Nephron progenitor cell (in vitro differentiated cells): Measurements from ENCODE around the gene SLCO6A1.

Source experiments
- DNase-seq: peaks from one replicate; pipeline ENCODE4 v3.0.0; 2021
- H3K27ac Mint-ChIP-seq: 2 replicates; pipeline ENCODE4 v1.8.0; 2021; ENCODE audit warnings: mild to moderate bottlenecking, moderate library complexity, mixed read lengths
- H3K27me3 Mint-ChIP-seq: 2 replicates; pipeline ENCODE4 v1.8.0; 2021; ENCODE audit warnings: mild to moderate bottlenecking, low read depth, mixed read lengths; ENCODE audit not compliant: poor library complexity
- H3K36me3 Mint-ChIP-seq: 2 replicates; pipeline ENCODE4 v1.8.0; 2021; ENCODE audit warnings: low read depth, mixed read lengths
- H3K4me1 Mint-ChIP-seq: 2 replicates; pipeline ENCODE4 v1.8.0; 2021; ENCODE audit warnings: mixed read lengths
- H3K4me3 Mint-ChIP-seq: 2 replicates; pipeline ENCODE4 v1.8.0; 2021; ENCODE audit warnings: mild to moderate bottlenecking, moderate library complexity, mixed read lengths
- H3K9me3 Mint-ChIP-seq: 2 replicates; pipeline ENCODE4 v1.8.0; 2021; ENCODE audit warnings: mild to moderate bottlenecking, moderate library complexity, mixed read lengths
- TF ChIP-seq, protein P1 (sequence below): fragments of 200-600 bp; sonication (generic); IDR thresholded peaks from 2 replicates; pipeline ENCODE4 v1.5.0; 2021; ENCODE audit warnings: antibody characterized with exemption

The SLCO6A1 gene

GRCh38 chr5:102483736-102484135 is 15.1 kb downstream of the SLCO6A1 start:
- TF ChIP-seq, protein P1, sequence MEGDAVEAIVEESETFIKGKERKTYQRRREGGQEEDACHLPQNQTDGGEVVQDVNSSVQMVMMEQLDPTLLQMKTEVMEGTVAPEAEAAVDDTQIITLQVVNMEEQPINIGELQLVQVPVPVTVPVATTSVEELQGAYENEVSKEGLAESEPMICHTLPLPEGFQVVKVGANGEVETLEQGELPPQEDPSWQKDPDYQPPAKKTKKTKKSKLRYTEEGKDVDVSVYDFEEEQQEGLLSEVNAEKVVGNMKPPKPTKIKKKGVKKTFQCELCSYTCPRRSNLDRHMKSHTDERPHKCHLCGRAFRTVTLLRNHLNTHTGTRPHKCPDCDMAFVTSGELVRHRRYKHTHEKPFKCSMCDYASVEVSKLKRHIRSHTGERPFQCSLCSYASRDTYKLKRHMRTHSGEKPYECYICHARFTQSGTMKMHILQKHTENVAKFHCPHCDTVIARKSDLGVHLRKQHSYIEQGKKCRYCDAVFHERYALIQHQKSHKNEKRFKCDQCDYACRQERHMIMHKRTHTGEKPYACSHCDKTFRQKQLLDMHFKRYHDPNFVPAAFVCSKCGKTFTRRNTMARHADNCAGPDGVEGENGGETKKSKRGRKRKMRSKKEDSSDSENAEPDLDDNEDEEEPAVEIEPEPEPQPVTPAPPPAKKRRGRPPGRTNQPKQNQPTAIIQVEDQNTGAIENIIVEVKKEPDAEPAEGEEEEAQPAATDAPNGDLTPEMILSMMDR, result no peak

GRCh38 chr5:102481054-102481715 is 17.6 kb downstream of the SLCO6A1 start:
- no peak overlapping the region for H3K27ac Mint-ChIP-seq

More at GRCh38 chr5:102483736-102484135, 15.1 kb downstream of the SLCO6A1 start:
- no peaks in the 10 kb centered on the region for H3K4me1 Mint-ChIP-seq
- no peak for DNase-seq
- H3K36me3 Mint-ChIP-seq, result no peaks in the 10 kb centered on the region
- H3K27me3 Mint-ChIP-seq, result no peaks in the 10 kb centered on the region
- H3K4me3 Mint-ChIP-seq, result no peak overlapping the region
- no peaks in the 10 kb centered on the region for H3K9me3 Mint-ChIP-seq
- H3K27ac Mint-ChIP-seq, result no peak overlapping the region

GRCh38 chr5:102453716-102454115 is 45.1 kb downstream of the SLCO6A1 start:
- peaks cover 7% of the 10 kb centered on the region for H3K36me3 Mint-ChIP-seq
- no peaks in the 10 kb centered on the region for H3K4me1 Mint-ChIP-seq
- TF ChIP-seq, protein P1, result no peak
- peaks cover 16% of the 10 kb centered on the region for H3K9me3 Mint-ChIP-seq
- no peak overlapping the region for H3K27ac Mint-ChIP-seq
- no peak for DNase-seq
- no peaks in the 10 kb centered on the region for H3K27me3 Mint-ChIP-seq
- H3K4me3 Mint-ChIP-seq, result no peak overlapping the region

More at GRCh38 chr5:102481054-102481715, 17.6 kb downstream of the SLCO6A1 start:
- no peaks in the 10 kb centered on the region for H3K36me3 Mint-ChIP-seq
- DNase-seq, result no peak
- H3K27me3 Mint-ChIP-seq, result no peaks in the 10 kb centered on the region
- no peak overlapping the region for H3K4me3 Mint-ChIP-seq
- TF ChIP-seq, protein P1, result no peak
- no peaks in the 10 kb centered on the region for H3K4me1 Mint-ChIP-seq
- no peaks in the 10 kb centered on the region for H3K9me3 Mint-ChIP-seq

DNA sequence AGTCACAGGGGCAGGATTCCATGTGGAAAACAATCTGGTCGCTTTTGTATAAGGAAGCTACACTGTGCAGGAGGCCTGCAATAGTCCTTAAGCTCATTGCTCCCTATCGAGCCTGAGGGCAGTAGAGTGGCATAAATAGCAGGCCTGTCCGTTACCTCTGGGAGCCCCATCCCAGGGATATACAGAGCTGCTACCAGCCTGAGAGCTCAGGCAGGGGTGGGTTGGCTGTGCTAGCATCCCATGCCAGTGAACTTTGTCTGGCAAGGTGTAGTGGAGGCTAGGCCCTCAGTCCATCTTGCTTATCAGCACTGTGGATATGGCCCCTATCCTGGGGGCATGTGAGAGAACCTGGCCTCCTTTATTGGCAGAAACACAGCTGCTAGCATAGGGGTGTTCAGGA is 47.7 kb downstream of the SLCO6A1 start:
- Mint-ChIP-seq H3K27me3 (peaks cover 3% of the 10 kb centered on the region), H3K36me3 (peaks cover 7% of the 10 kb centered on the region), H3K4me3 (no peak overlapping the region), H3K4me1 (no peaks in the 10 kb centered on the region), H3K9me3 (peaks cover 33% of the 10 kb centered on the region), H3K27ac (no peak overlapping the region)
- TF ChIP-seq, protein P1, result no peak
- DNase-seq, result no peak

DNA sequence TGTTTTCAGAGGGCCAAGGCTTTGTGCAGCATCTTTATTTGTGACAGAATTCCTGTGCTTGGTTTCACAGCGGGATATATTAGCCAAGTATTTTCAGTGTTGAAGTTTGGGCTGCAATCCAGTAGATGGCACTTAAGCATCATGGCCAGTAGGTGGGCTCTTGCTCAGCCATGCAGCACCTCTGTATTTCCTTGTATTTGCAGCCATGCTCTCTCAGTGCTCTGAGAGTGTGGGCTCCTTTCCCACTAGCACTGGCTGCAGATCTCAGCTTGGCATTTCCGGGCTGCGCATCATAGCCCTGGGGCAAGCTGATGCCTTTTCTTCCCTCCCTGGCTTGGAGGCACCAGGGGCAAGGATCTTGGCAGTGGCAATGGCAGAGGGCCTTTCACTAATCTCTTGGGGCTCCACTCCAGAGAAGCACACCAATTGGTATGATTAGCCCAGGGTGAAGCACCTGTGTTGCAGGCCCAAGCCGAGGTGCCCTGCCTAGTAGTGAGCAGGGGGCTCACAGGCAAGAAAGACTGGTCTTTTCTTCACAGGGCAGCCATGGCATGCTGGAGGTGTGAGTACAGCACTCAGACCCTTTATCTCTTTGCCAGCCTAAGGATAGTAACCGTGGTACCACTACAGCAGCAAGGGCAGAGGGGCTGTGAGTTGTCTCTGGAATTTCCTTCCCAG is 48.3 kb downstream of the SLCO6A1 start:
- TF ChIP-seq, protein P1, result no peak
- peaks cover 33% of the 10 kb centered on the region for H3K9me3 Mint-ChIP-seq

GRCh38 chr5:102433473-102433872 is 65.3 kb downstream of the SLCO6A1 start:
- Mint-ChIP-seq H3K27me3 (no peaks in the 10 kb centered on the region), H3K4me3 (no peak overlapping the region), H3K9me3 (peaks cover 8% of the 10 kb centered on the region), H3K4me1 (no peaks in the 10 kb centered on the region), H3K36me3 (no peaks in the 10 kb centered on the region), H3K27ac (no peak overlapping the region)
- TF ChIP-seq, protein P1, result no peak
- no peak for DNase-seq

More for the DNA sequence above, 48.3 kb downstream of the SLCO6A1 start:
- no peak overlapping the region for H3K27ac Mint-ChIP-seq
- H3K4me1 Mint-ChIP-seq, result peaks cover 1% of the 10 kb centered on the region
- no peak for DNase-seq
- H3K36me3 Mint-ChIP-seq, result peaks cover 7% of the 10 kb centered on the region
- H3K4me3 Mint-ChIP-seq, result no peak overlapping the region
- peaks cover 3% of the 10 kb centered on the region for H3K27me3 Mint-ChIP-seq
